Caco-2 (cell line): Measurements from ENCODE around the gene KIFC3. TPM values are rescaled to one million over a fixed set of nuclear protein-coding genes. Genes with fewer than 3 reads are reported as not detected.
"Not testable (repeated sequence)": the region's sequence is repeated elsewhere in the genome, so short reads cannot be mapped to it uniquely, and the experiment has no call there.

Experiments used
- BruUV-seq: library from RNA; stranded (reverse); fragments of 400-500 nt; replicated peaks from 2 replicates; lab custom pipeline; 2021; lab: Mats Ljungman, UMichigan
- CTCF ChIA-PET: fragments of 300-600 bp; sonication (Branson Sonifier 250); formaldehyde crosslinking; loops from one replicate; lab custom pipeline; 2022; ENCODE audit warnings: antibody characterized with exemption; lab: Charles Lee
- POLR2A ChIA-PET: fragments of 300-600 bp; sonication (Branson Sonifier 250); formaldehyde crosslinking; loops from one replicate; lab custom pipeline; 2022; ENCODE audit warnings: antibody characterized with exemption; lab: Charles Lee
- DNase-seq, 2 experiments: peaks; one replicate each; pipeline versions ENCODE4 v3.0.0 to v3.0.0-alpha.2; 2020 to 2022
- H3K27me3 ChIP-seq: replicated peaks from 2 replicates; pipeline ENCODE4 v1.6.0; 2011; ENCODE audit warnings: low read length; ENCODE audit not compliant: control insufficient read depth, insufficient read depth
- H3K36me3 ChIP-seq: 2 replicates; pipeline ENCODE4 v1.5.1; 2011; ENCODE audit warnings: low read length; ENCODE audit not compliant: control insufficient read depth, insufficient read depth
- H3K4me1 ChIP-seq: fragments of 250-450 bp; sonication (Bioruptor Pico); 2 replicates; pipeline ENCODE4 v1.5.1; 2020; ENCODE audit warnings: mild to moderate bottlenecking
- H3K4me3 ChIP-seq: 2 replicates; pipeline ENCODE4 v1.5.1; 2011; ENCODE audit warnings: low read depth, mild to moderate bottlenecking, control low read depth, low read length
- H3K9me3 ChIP-seq: fragments of 250-450 bp; sonication (Bioruptor Pico); 2 replicates; pipeline ENCODE4 v1.5.1; 2020; ENCODE audit warnings: mild to moderate bottlenecking, moderate library complexity
- H3K27ac Mint-ChIP-seq: one replicate; pipeline ENCODE4 v1.8.0; 2022; ENCODE audit warnings: mixed read lengths; ENCODE audit not compliant: unreplicated experiment
- H3K27me3 Mint-ChIP-seq: one replicate; pipeline ENCODE4 v1.8.0; 2022; ENCODE audit warnings: mixed read lengths; ENCODE audit not compliant: insufficient read depth, unreplicated experiment
- H3K36me3 Mint-ChIP-seq: one replicate; pipeline ENCODE4 v1.8.0; 2022; ENCODE audit warnings: mild to moderate bottlenecking, mixed read lengths; ENCODE audit not compliant: insufficient read depth, unreplicated experiment
- H3K4me1 Mint-ChIP-seq: one replicate; pipeline ENCODE4 v1.8.0; 2022; ENCODE audit warnings: low read depth, mixed read lengths; ENCODE audit not compliant: unreplicated experiment
- H3K4me3 Mint-ChIP-seq: one replicate; pipeline ENCODE4 v1.8.0; 2022; ENCODE audit warnings: mild to moderate bottlenecking, moderate library complexity, mixed read lengths; ENCODE audit not compliant: unreplicated experiment
- H3K9me3 Mint-ChIP-seq: one replicate; pipeline ENCODE4 v1.8.0; 2022; ENCODE audit warnings: mixed read lengths; ENCODE audit not compliant: unreplicated experiment
- intact Hi-C: fragments of 100-400 bp; cut with micrococcal nuclease; formaldehyde crosslinking; loops from one replicate; pipeline ENCODE4 v1.10.0; 2022; ENCODE audit not compliant: unreplicated experiment
- total RNA-seq: library from RNA; stranded (reverse); gene quantifications from 2 replicates; pipeline ENCODE4 v1.2.3, GENCODE V29; 2022
- TF ChIP-seq, protein P1 (sequence below), 2 experiments: fragments of 200-600 bp in 1 of 2; IDR thresholded peaks; 1 replicate in 1 of 2; 2 replicates in 1 of 2; pipeline versions ENCODE4 v1.5.1 to v1.8.0; 2011 to 2022; ENCODE audit warnings: antibody characterized with exemption in 1 of 2, control low read depth in 1 of 2, inconsistent platforms in 1 of 2, low read depth in 1 of 2, low read length in 1 of 2, mild to moderate bottlenecking in 1 of 2, moderate library complexity in 1 of 2; ENCODE audit not compliant: insufficient read depth in 1 of 2, severe bottlenecking in 1 of 2, unreplicated experiment in 1 of 2

KIFC3 gene
- total RNA-seq, 1 experiment from 2014 or later = 103 TPM

DNA sequence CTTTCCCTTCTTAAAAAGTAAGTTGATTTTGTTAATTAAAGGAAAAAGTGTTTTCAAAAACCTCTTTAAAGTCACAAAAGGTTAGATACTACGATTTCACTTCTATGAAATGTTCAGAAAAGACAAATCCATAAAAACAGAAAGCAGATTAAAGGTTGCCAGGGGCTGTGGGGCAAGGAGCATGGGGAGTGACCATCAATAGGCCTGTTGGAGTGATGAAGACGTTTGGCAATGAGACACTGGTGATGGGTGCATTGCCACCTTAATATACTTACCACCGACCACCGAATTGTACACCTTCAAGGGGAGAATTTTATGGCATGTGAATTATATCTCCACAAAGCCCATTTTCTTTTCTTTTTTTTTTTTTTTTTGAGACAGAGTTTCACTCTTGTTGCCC lies 19.2 kb downstream of the KIFC3 start:
- peaks cover 51% of the 10 kb centered on the region for H3K36me3 Mint-ChIP-seq
- H3K27me3 Mint-ChIP-seq = no peaks in the 10 kb centered on the region
- H3K4me1 ChIP-seq = peaks cover 16% of the 10 kb centered on the region; the same call in 1 of the 2 replicates
- H3K27me3 ChIP-seq = no peaks in the 10 kb centered on the region
- H3K4me3 ChIP-seq = no peak overlapping the region
- peaks cover 3% of the 10 kb centered on the region for H3K36me3 ChIP-seq
- DNase-seq = no peak
- BruUV-seq = no TSS peak
- CTCF ChIA-PET = interaction anchor here (0.5 kb wide), 1 partner anchor 100 kb away, joined by 3 read pairs; no protein-coding TSS in a partner anchor
- peaks cover 7% of the 10 kb centered on the region for H3K4me1 Mint-ChIP-seq
- intact Hi-C loops = no loop called here
- POLR2A ChIA-PET = interaction anchor here (0.6 to 1.0 kb wide), 2 partner anchors 25 to 48 kb away, joined by 5 to 8 read pairs; partner anchors contain the start of gene KATNB1
- H3K27ac Mint-ChIP-seq = peak overlapping the region; percentile 74
- H3K4me3 Mint-ChIP-seq = no peak overlapping the region
- TF ChIP-seq, protein P1, sequence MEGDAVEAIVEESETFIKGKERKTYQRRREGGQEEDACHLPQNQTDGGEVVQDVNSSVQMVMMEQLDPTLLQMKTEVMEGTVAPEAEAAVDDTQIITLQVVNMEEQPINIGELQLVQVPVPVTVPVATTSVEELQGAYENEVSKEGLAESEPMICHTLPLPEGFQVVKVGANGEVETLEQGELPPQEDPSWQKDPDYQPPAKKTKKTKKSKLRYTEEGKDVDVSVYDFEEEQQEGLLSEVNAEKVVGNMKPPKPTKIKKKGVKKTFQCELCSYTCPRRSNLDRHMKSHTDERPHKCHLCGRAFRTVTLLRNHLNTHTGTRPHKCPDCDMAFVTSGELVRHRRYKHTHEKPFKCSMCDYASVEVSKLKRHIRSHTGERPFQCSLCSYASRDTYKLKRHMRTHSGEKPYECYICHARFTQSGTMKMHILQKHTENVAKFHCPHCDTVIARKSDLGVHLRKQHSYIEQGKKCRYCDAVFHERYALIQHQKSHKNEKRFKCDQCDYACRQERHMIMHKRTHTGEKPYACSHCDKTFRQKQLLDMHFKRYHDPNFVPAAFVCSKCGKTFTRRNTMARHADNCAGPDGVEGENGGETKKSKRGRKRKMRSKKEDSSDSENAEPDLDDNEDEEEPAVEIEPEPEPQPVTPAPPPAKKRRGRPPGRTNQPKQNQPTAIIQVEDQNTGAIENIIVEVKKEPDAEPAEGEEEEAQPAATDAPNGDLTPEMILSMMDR (IDR thresholded peaks at IDR 0.05; ENCODE audit: insufficient read depth in 1 of 2, low read depth in 1 of 2, low read length in 1 of 2, severe bottlenecking in 1 of 2, unreplicated experiment in 1 of 2) = no peak
- no peaks in the 10 kb centered on the region for H3K9me3 Mint-ChIP-seq
- H3K9me3 ChIP-seq = no peaks in the 10 kb centered on the region

DNA sequence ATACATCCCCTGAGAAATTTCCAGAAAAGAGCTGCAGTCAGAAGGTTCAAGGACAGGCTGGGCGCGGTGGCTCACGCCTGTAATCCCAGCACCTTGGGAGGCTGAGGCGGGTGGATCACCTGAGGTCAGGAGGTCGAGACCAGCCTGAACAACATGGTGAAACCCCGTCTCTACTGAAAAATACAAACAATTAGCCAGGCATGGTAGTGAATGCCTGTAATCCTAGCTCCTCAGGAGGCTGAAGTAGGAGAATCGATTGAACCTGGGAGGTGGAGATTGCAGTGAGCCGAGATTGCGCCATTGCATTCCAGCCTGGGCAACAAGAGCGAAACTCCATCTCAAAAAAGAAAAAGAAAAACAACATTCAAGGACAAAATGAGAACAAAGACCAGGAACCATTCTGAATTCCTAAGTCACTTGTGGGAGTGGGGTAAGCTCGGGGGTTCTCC lies 19.7 kb downstream of the KIFC3 start:
- POLR2A ChIA-PET = interaction anchor here (1.0 kb wide), 1 partner anchor 47 kb away, joined by 5 read pairs; the partner anchor contains the start of gene KATNB1

DNA sequence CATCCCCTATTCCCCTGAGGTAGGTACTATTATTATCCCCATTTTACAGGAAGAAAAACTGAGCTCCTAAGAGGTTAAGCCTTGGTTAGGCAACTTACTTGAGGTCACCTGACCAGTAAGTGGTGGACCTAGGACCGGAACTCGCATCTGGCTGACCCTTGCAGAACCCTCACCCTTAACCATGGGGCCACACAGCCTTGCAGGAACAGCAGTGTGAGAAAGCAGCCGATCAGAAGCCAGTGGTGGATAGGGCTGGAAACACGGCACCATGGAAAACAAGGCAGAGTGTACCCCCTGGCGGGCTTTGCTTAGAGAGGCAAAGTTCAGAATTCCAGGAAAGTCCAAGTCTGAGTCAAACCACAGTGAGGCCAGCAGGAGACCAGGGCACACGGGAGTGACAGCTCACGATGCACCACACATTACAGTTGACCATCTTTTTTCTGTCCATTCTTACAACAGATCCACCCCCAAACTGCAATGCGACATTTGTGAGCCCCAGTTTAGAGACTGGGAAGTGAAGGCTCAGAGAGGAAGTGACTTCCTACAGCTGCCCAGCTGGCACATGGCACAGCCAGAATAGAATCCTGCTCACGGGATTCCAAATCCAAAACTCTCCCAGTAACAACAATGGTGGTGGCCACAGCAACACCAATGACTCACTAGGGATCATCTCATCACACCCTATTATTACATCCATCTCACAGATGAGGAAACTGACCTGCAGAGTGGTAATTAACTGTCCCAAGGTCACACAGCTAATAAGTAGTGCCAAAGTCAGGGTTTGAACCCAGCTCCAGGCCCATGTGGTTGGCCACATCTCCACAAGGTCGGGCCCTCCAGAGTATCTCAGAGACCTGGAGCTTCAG lies 20.3 kb downstream of the KIFC3 start:
- TF ChIP-seq, protein P1 (IDR thresholded peaks at IDR 0.05; ENCODE audit: insufficient read depth in 1 of 2, low read depth in 1 of 2, low read length in 1 of 2, severe bottlenecking in 1 of 2, unreplicated experiment in 1 of 2) = no peak
- H3K9me3 ChIP-seq = no peaks in the 10 kb centered on the region
- intact Hi-C loops = no loop called here
- peaks cover 3% of the 10 kb centered on the region for H3K36me3 ChIP-seq
- H3K36me3 Mint-ChIP-seq = peaks cover 51% of the 10 kb centered on the region
- no peaks in the 10 kb centered on the region for H3K27me3 Mint-ChIP-seq
- peak overlapping the region; percentile 74 for H3K27ac Mint-ChIP-seq
- H3K4me3 ChIP-seq = no peak overlapping the region
- no peak overlapping the region for H3K4me3 Mint-ChIP-seq
- peaks cover 12% of the 10 kb centered on the region; the same call in 1 of the 2 replicates for H3K4me1 ChIP-seq
- CTCF ChIA-PET = interaction anchor here (0.5 kb wide), 1 partner anchor 101 kb away, joined by 3 read pairs; no protein-coding TSS in a partner anchor
- BruUV-seq = no TSS peak
- no peaks in the 10 kb centered on the region for H3K9me3 Mint-ChIP-seq
- H3K4me1 Mint-ChIP-seq = peaks cover 7% of the 10 kb centered on the region
- POLR2A ChIA-PET = interaction anchor here (1.0 kb wide), 1 partner anchor 47 kb away, joined by 5 read pairs; the partner anchor contains the start of gene KATNB1
- no peaks in the 10 kb centered on the region for H3K27me3 ChIP-seq
- DNase-seq = peak in 1 of 2 experiments; percentile 30

More for the DNA sequence above, 19.7 kb downstream of the KIFC3 start:
- H3K4me3 ChIP-seq, H3K4me3 Mint-ChIP-seq, H3K4me1 Mint-ChIP-seq, H3K27me3 Mint-ChIP-seq, H3K9me3 ChIP-seq, H3K9me3 Mint-ChIP-seq, intact Hi-C loops, BruUV-seq, H3K36me3 ChIP-seq, H3K27me3 ChIP-seq: not testable (repeated sequence)
- peaks cover 12% of the 10 kb centered on the region; the same call in 1 of the 2 replicates for H3K4me1 ChIP-seq
- peaks cover 54% of the 10 kb centered on the region for H3K36me3 Mint-ChIP-seq
- peak overlapping the region; percentile 74 for H3K27ac Mint-ChIP-seq
- DNase-seq = peak in 1 of 2 experiments; percentile 37
- CTCF ChIA-PET = interaction anchor here (0.5 kb wide), 1 partner anchor 100 kb away, joined by 3 read pairs; no protein-coding TSS in a partner anchor
